HEK293 (cell line): ENCODE results near the gene DGKG.

Source experiments
- CTCF ChIA-PET: fragments of 350-600 bp; formaldehyde crosslinking; extraction: SDS; loops from one replicate; lab custom pipeline; 2021; ENCODE audit warnings: antibody characterized with exemption; lab: Yijun Ruan, JAX
- POLR2A ChIA-PET: fragments of 300-600 bp; formaldehyde crosslinking; extraction: SDS; loops from one replicate; lab custom pipeline; 2020; ENCODE audit warnings: antibody characterized with exemption, inconsistent platforms; lab: Yijun Ruan, JAX
- H3K27ac ChIP-seq: fragments of 200-500 bp; sonication (Bioruptor generic); 2 replicates; pipeline ENCODE4 v1.5.1; 2014; ENCODE audit warnings: low read depth, low read length, control low read depth, inconsistent platforms; ENCODE audit errors: extremely low read depth
- H3K36me3 ChIP-seq, 2 experiments: fragments of 200-500 bp in 1 of 2; sonication (Bioruptor generic) in 1 of 2; 1 replicate in 1 of 2; 2 replicates in 1 of 2; pipeline ENCODE4 v1.5.1; 2014 to 2017; ENCODE audit warnings: inconsistent platforms in 2 of 2, low read length in 2 of 2; ENCODE audit not compliant: control insufficient read depth in 2 of 2, insufficient read depth in 1 of 2
- H3K4me1 ChIP-seq: fragments of 200-500 bp; sonication (Bioruptor generic); 2 replicates; pipeline ENCODE4 v1.5.1; 2014; ENCODE audit warnings: mild to moderate bottlenecking, low read length, inconsistent platforms; ENCODE audit not compliant: control insufficient read depth, insufficient read depth
- H3K4me3 ChIP-seq: 2 replicates; pipeline ENCODE4 v1.5.1; 2011; ENCODE audit warnings: low read depth, mild to moderate bottlenecking, control low read depth, low read length, moderate library complexity
- H3K9me3 ChIP-seq: fragments of 200-500 bp; sonication (Bioruptor generic); 2 replicates; pipeline ENCODE4 v1.5.1; 2014; ENCODE audit warnings: low read depth, low read length, inconsistent platforms; ENCODE audit not compliant: control insufficient read depth, insufficient read depth
- FEZF1 ChIP-seq: fragments of 450-650 bp; formaldehyde crosslinking; IDR thresholded peaks from 2 replicates; pipeline ENCODE4 v1.5.1; 2016; ENCODE audit warnings: missing biosample characterization, missing genetic modification characterization
- GLIS1 ChIP-seq: fragments of 450-650 bp; formaldehyde crosslinking; IDR thresholded peaks from 2 replicates; pipeline ENCODE4 v1.5.1; 2016; ENCODE audit warnings: missing biosample characterization, missing genetic modification characterization
- HOXD13 ChIP-seq: sonication (generic); formaldehyde crosslinking; IDR thresholded peaks from 2 replicates; pipeline ENCODE4 v1.8.0; 2022; ENCODE audit warnings: missing genetic modification reagents, borderline replicate concordance
- KLF8 ChIP-seq: fragments of 450-650 bp; formaldehyde crosslinking; IDR thresholded peaks from 2 replicates; pipeline ENCODE4 v1.5.1; 2016; ENCODE audit warnings: missing biosample characterization, missing genetic modification characterization
- SCRT1 ChIP-seq: fragments of 450-650 bp; formaldehyde crosslinking; IDR thresholded peaks from 2 replicates; pipeline ENCODE4 v1.5.1; 2016; ENCODE audit warnings: missing biosample characterization, missing genetic modification characterization, borderline replicate concordance
- SCRT2 ChIP-seq: fragments of 450-650 bp; formaldehyde crosslinking; IDR thresholded peaks from 2 replicates; pipeline ENCODE4 v1.5.1; 2016; ENCODE audit warnings: missing biosample characterization, missing genetic modification characterization
- ZBTB48 ChIP-seq: fragments of 450-650 bp; formaldehyde crosslinking; IDR thresholded peaks from 2 replicates; pipeline ENCODE4 v1.5.1; 2016; ENCODE audit warnings: missing biosample characterization, missing genetic modification characterization
- ZBTB7A ChIP-seq: fragments of 450-650 bp; formaldehyde crosslinking; IDR thresholded peaks from 2 replicates; pipeline ENCODE4 v1.5.1; 2016; ENCODE audit warnings: low read depth, missing biosample characterization, missing genetic modification characterization
- ZBTB8A ChIP-seq: fragments of 450-650 bp; formaldehyde crosslinking; IDR thresholded peaks from 2 replicates; pipeline ENCODE4 v1.5.1; 2016; ENCODE audit warnings: missing biosample characterization, missing genetic modification characterization
- ZFP3 ChIP-seq: fragments of 450-650 bp; formaldehyde crosslinking; IDR thresholded peaks from 2 replicates; pipeline ENCODE4 v1.5.1; 2016; ENCODE audit warnings: low read depth, missing biosample characterization, missing genetic modification characterization
- ZNF221 ChIP-seq: fragments of 450-650 bp; formaldehyde crosslinking; IDR thresholded peaks from 2 replicates; pipeline ENCODE4 v1.5.1; 2017; ENCODE audit warnings: missing biosample characterization, missing genetic modification characterization, borderline replicate concordance
- ZNF23 ChIP-seq: fragments of 450-650 bp; formaldehyde crosslinking; IDR thresholded peaks from 2 replicates; pipeline ENCODE4 v1.5.1; 2016; ENCODE audit warnings: missing biosample characterization, missing genetic modification characterization, borderline replicate concordance
- ZNF416 ChIP-seq: fragments of 450-650 bp; formaldehyde crosslinking; IDR thresholded peaks from 2 replicates; pipeline ENCODE4 v1.5.1; 2016; ENCODE audit warnings: missing biosample characterization, missing genetic modification characterization
- ZNF473 ChIP-seq: fragments of 450-650 bp; formaldehyde crosslinking; IDR thresholded peaks from 2 replicates; pipeline ENCODE4 v1.5.1; 2017; ENCODE audit warnings: missing biosample characterization, missing genetic modification characterization
- ZNF529 ChIP-seq: fragments of 450-650 bp; formaldehyde crosslinking; IDR thresholded peaks from 2 replicates; pipeline ENCODE4 v1.5.1; 2017; ENCODE audit warnings: missing genetic modification characterization, missing biosample characterization; ENCODE audit not compliant: insufficient replicate concordance
- ZNF544 ChIP-seq: fragments of 450-650 bp; formaldehyde crosslinking; IDR thresholded peaks from 2 replicates; pipeline ENCODE4 v1.5.0; 2017; ENCODE audit warnings: missing biosample characterization, missing genetic modification characterization
- ZNF571 ChIP-seq: fragments of 450-650 bp; formaldehyde crosslinking; IDR thresholded peaks from 2 replicates; pipeline ENCODE4 v1.5.0; 2017; ENCODE audit warnings: missing biosample characterization, missing genetic modification characterization
- ZNF707 ChIP-seq: fragments of 450-650 bp; formaldehyde crosslinking; IDR thresholded peaks from 2 replicates; pipeline ENCODE4 v1.5.1; 2016; ENCODE audit warnings: missing biosample characterization, missing genetic modification characterization
- ZNF843 ChIP-seq: fragments of 450-650 bp; formaldehyde crosslinking; IDR thresholded peaks from 2 replicates; pipeline ENCODE4 v1.5.1; 2016; ENCODE audit warnings: missing biosample characterization, missing genetic modification characterization
- ZSCAN30 ChIP-seq: fragments of 450-650 bp; IDR thresholded peaks from 2 replicates; pipeline ENCODE4 v1.5.1; 2018; ENCODE audit warnings: missing biosample characterization, mild to moderate bottlenecking, missing genetic modification characterization, moderate library complexity
- TF ChIP-seq, protein P1 (sequence below): fragments of 450-650 bp; formaldehyde crosslinking; IDR thresholded peaks from 2 replicates; pipeline ENCODE4 v1.5.1; 2016; ENCODE audit warnings: missing biosample characterization, missing genetic modification characterization
- TF ChIP-seq, protein P2 (sequence below): fragments of 450-650 bp; formaldehyde crosslinking; IDR thresholded peaks from 2 replicates; pipeline ENCODE4 v1.5.1; 2017; ENCODE audit warnings: missing biosample characterization, missing genetic modification characterization
- TF ChIP-seq, protein P3 (sequence below): fragments of 450-650 bp; formaldehyde crosslinking; conservative IDR thresholded peaks from 2 replicates; pipeline ENCODE4 v1.5.1; 2016; ENCODE audit warnings: low read depth, missing biosample characterization, missing genetic modification characterization

DGKG gene

DNA sequence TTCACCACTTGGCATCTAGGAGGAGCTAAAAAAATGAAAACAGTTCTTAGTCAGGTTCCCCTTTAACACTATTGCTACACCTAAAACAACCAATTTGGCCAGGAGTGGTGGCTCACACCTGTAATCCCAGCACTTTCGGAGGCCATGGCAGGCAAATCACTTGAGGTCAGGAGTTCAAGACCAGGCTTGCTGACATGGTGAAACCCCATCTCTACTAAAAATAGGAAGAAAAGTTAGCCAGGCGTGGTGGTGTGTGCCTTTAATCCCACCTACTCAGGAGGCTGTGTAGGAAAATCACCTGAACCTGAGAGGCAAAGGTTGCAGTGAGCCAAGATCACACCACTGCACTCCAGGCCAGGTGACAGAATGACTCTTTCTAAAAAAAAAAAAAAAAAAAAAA is 124.1 kb downstream of the DGKG start (continued):
- TF ChIP-seq, protein P1, sequence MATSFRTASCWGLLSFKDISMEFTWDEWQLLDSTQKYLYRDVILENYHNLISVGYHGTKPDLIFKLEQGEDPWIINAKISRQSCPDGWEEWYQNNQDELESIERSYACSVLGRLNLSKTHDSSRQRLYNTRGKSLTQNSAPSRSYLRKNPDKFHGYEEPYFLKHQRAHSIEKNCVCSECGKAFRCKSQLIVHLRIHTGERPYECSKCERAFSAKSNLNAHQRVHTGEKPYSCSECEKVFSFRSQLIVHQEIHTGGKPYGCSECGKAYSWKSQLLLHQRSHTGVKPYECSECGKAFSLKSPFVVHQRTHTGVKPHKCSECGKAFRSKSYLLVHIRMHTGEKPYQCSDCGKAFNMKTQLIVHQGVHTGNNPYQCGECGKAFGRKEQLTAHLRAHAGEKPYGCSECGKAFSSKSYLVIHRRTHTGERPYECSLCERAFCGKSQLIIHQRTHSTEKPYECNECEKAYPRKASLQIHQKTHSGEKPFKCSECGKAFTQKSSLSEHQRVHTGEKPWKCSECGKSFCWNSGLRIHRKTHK (tag by site-specific recombination) = no peak
- TF ChIP-seq ZNF843 (tag by site-specific recombination) = no peak
- TF ChIP-seq ZNF707 = no peak
- no peak for TF ChIP-seq ZNF473 (tag by site-specific recombination)
- TF ChIP-seq ZBTB8A (tag by site-specific recombination) = no peak

DNA sequence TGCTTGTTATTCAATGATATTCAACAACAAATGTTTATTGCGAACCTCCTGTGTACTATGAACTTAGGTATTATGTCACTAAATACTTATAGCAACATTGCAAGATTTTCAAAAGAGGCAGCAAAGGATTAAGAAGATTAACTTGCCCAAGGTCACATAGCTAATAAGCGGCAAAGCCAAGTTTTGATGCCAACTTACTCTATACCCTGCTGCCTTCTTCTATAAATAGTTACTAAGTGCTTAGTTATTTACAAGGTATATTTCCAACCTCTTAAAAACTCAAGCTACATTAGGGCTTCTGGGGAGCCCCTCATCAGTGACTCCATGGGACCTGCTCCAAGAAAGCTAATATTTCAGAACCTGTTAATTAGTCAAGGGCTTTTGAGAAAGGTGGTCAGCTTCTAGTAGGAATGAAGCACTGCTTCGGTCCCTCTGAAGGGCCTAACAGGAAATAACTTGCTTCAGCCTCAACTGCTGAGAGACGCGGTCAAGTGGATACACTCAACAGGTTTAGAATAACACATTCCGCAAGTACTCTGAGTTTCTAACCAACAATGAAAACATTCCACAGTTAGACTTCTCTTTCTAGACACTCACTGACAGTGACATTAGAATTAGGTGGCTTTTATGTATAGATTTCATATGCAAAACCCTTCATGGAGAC is 125.5 kb downstream of the DGKG start:
- Histone ChIP-seq H3K4me1 (no peaks in the 10 kb centered on the region), H3K27ac (no peak overlapping the region), H3K36me3 (no peaks in the 10 kb centered on the region), H3K4me3 (no peak overlapping the region), H3K9me3 (no peaks in the 10 kb centered on the region)
- no peak for TF ChIP-seq ZNF529 (tag by site-specific recombination)
- no peak for TF ChIP-seq ZNF23 (tag by site-specific recombination)
- TF ChIP-seq, protein P2, sequence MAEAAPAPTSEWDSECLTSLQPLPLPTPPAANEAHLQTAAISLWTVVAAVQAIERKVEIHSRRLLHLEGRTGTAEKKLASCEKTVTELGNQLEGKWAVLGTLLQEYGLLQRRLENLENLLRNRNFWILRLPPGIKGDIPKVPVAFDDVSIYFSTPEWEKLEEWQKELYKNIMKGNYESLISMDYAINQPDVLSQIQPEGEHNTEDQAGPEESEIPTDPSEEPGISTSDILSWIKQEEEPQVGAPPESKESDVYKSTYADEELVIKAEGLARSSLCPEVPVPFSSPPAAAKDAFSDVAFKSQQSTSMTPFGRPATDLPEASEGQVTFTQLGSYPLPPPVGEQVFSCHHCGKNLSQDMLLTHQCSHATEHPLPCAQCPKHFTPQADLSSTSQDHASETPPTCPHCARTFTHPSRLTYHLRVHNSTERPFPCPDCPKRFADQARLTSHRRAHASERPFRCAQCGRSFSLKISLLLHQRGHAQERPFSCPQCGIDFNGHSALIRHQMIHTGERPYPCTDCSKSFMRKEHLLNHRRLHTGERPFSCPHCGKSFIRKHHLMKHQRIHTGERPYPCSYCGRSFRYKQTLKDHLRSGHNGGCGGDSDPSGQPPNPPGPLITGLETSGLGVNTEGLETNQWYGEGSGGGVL (tag by site-specific recombination) = no peak
- TF ChIP-seq SCRT2 (tag by site-specific recombination) = 0 out of 2 replicates have a peak, but pooled peaks have one; percentile 31
- no peak for TF ChIP-seq ZFP3 (tag by site-specific recombination)
- TF ChIP-seq ZNF571 (tag by site-specific recombination) = no peak
- no peak for TF ChIP-seq ZNF544 (tag by site-specific recombination)
- TF ChIP-seq ZBTB48 (tag by site-specific recombination) = no peak
- TF ChIP-seq FEZF1 (tag by site-specific recombination) = no peak
- no peak for TF ChIP-seq ZBTB7A
- TF ChIP-seq GLIS1 (tag by site-specific recombination) = no peak
- no peak for TF ChIP-seq KLF8
- no peak for TF ChIP-seq HOXD13 (CRISPR knock-in tag)
- no peak for TF ChIP-seq ZNF221
- no peak for TF ChIP-seq ZSCAN30 (tag by site-specific recombination)
- TF ChIP-seq SCRT1 (tag by site-specific recombination) = 0 out of 2 replicates have a peak, but pooled peaks have one; percentile 45
- no peak for TF ChIP-seq ZNF416 (tag by site-specific recombination)
- CTCF ChIA-PET = interaction anchor here (0.9 kb wide), 1 partner anchor 10 kb away, joined by 3 read pairs; no protein-coding TSS in a partner anchor
- POLR2A ChIA-PET = no interaction called here

DNA sequence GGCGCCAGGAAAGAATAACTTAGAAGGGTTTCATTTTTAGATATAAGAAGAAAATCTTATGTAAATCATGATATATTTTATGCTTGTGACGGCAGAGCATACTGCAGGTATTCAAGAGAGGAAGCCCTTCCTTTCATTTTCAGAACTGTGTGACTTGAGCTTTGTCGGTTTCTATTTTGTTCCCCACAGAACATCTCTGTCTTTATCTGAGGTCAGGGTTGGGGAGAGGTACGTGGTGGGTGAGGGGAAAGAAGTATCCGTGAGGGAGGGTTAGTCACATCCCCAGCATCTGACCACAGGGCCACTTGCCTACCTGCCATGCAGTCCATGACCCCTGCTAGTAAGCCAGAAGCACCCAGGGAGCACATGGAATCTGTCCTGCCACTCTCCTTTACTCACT is 126.5 kb downstream of the DGKG start:
- Histone ChIP-seq H3K27ac (no peak overlapping the region), H3K9me3 (no peaks in the 10 kb centered on the region), H3K4me1 (no peaks in the 10 kb centered on the region), H3K36me3 (no peaks in the 10 kb centered on the region), H3K4me3 (no peak overlapping the region)
- ChIA-PET CTCF (no interaction called here), POLR2A (no interaction called here)
- TF ChIP-seq ZBTB8A (tag by site-specific recombination) = no peak
- TF ChIP-seq, protein P3, sequence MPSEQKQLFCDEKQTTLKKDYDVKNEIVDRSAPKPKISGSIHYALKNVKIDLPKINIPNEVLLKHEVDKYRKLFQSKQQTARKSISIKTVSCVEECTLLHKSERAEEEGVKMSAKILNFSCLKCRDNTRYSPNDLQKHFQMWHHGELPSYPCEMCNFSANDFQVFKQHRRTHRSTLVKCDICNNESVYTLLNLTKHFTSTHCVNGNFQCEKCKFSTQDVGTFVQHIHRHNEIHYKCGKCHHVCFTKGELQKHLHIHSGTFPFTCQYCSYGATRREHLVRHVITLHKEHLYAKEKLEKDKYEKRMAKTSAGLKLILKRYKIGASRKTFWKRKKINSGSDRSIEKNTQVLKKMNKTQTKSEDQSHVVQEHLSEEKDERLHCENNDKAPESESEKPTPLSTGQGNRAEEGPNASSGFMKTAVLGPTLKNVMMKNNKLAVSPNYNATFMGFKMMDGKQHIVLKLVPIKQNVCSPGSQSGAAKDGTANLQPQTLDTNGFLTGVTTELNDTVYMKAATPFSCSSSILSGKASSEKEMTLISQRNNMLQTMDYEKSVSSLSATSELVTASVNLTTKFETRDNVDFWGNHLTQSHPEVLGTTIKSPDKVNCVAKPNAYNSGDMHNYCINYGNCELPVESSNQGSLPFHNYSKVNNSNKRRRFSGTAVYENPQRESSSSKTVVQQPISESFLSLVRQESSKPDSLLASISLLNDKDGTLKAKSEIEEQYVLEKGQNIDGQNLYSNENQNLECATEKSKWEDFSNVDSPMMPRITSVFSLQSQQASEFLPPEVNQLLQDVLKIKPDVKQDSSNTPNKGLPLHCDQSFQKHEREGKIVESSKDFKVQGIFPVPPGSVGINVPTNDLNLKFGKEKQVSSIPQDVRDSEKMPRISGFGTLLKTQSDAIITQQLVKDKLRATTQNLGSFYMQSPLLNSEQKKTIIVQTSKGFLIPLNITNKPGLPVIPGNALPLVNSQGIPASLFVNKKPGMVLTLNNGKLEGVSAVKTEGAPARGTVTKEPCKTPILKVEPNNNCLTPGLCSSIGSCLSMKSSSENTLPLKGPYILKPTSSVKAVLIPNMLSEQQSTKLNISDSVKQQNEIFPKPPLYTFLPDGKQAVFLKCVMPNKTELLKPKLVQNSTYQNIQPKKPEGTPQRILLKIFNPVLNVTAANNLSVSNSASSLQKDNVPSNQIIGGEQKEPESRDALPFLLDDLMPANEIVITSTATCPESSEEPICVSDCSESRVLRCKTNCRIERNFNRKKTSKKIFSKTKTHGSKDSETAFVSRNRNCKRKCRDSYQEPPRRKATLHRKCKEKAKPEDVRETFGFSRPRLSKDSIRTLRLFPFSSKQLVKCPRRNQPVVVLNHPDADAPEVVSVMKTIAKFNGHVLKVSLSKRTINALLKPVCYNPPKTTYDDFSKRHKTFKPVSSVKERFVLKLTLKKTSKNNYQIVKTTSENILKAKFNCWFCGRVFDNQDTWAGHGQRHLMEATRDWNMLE (tag by site-specific recombination) = no peak
